Esophagus squamous epithelium (tissue), 4 donors: ENCODE data around the gene GALNT10.

Experiments
- CTCF ChIP-seq, 6 experiments: fragments of 450-650 bp in 4 of 6; fragments of 200-600 bp in 2 of 6; sonication (generic) in 2 of 6; IDR thresholded peaks; one replicate each; pipeline ENCODE4 v1.5.1; 2016 to 2019; ENCODE audit warnings: antibody characterized with exemption in 6 of 6, mild to moderate bottlenecking in 4 of 6, moderate library complexity in 4 of 6
- POLR2A ChIP-seq, 4 donors: fragments of 450-650 bp; IDR thresholded peaks; one replicate each; pipeline ENCODE4 v1.6.1; 2017; ENCODE audit warnings: antibody characterized with exemption in 4 of 4, mild to moderate bottlenecking in 4 of 4, moderate library complexity in 3 of 4

- no peak for TF ChIP-seq CTCF (IDR thresholded peaks at IDR 0.05)
- no peak for TF ChIP-seq POLR2A (IDR thresholded peaks at IDR 0.05)
Measured at GRCh38 chr5:154319736-154320135, 129.2 kb downstream of the GALNT10 start.
